ENCODE data around the gene FOXQ1. TPM values are rescaled to one million over a fixed set of nuclear protein-coding genes. Genes with fewer than 3 reads are reported as not detected.
A peak's percentile ranks its signal among the peaks of the same experiment; 100 is the strongest.

Gene FOXQ1
- total and polyA plus RNA-seq, 2 of the 13 experiments (the other 11 are each of a cell fraction or from before 2014, with no cell fraction given): 35.2 to 39.8 TPM

GRCh38 chr6:1312473-1313367 lies 822 bp downstream of the FOXQ1 start (continued):
- TF ChIP-seq NR2C2 (CRISPR knock-in tag; IDR thresholded peaks at IDR 0.05; ENCODE audit: borderline replicate concordance) (no peak), ZZZ3 (CRISPR knock-in tag; IDR thresholded peaks at IDR 0.05; ENCODE audit: borderline replicate concordance) (no peak), JDP2 (CRISPR knock-in tag; IDR thresholded peaks at IDR 0.05; ENCODE audit: borderline replicate concordance) (no peak; the same call in 1 of the 2 replicates), RORA (CRISPR knock-in tag; IDR thresholded peaks at IDR 0.05) (no peak), FOXA1 (IDR thresholded peaks at IDR 0.05) (no peak), FOXA1 (CRISPR knock-in tag; IDR thresholded peaks at IDR 0.05) (0 out of 2 replicates have a peak, but pooled peaks have one; percentile 13), KDM6A (CRISPR knock-in tag; IDR thresholded peaks at IDR 0.05; ENCODE audit: low read depth) (no peak), RAD21 (CRISPR knock-in tag; IDR thresholded peaks at IDR 0.05) (peak; percentile 54), PTBP1 (IDR thresholded peaks at IDR 0.05; ENCODE audit: low read depth, low read length, poor library complexity, severe bottlenecking) (no peak), ZFP90 (CRISPR knock-in tag; IDR thresholded peaks at IDR 0.05; ENCODE audit: borderline replicate concordance) (no peak), ZNF33B (CRISPR knock-in tag; IDR thresholded peaks at IDR 0.05) (no peak; the same call in 1 of the 2 replicates), TAF15 (IDR thresholded peaks at IDR 0.05; ENCODE audit: low read depth, low read length, poor library complexity, severe bottlenecking) (peak; percentile 20), RAD51 (IDR thresholded peaks at IDR 0.05; ENCODE audit: borderline replicate concordance) (no peak), ZNF552 (CRISPR knock-in tag; IDR thresholded peaks at IDR 0.05; ENCODE audit: borderline replicate concordance) (no peak), BATF2 (CRISPR knock-in tag; IDR thresholded peaks at IDR 0.05) (peak; percentile 8; the same call in 1 of the 2 replicates), RNF219 (CRISPR knock-in tag; IDR thresholded peaks at IDR 0.05) (no peak), ZNF768 (CRISPR knock-in tag; IDR thresholded peaks at IDR 0.05) (peak; percentile 55; the same call in 1 of the 2 replicates), CTCF (CRISPR knock-in tag; IDR thresholded peaks at IDR 0.05) (peak; percentile 58), ZNF781 (CRISPR knock-in tag; IDR thresholded peaks at IDR 0.05; ENCODE audit: borderline replicate concordance, not compliant biosample characterization) (peak; percentile 9), SMAD9 (CRISPR knock-in tag; IDR thresholded peaks at IDR 0.05) (peak; percentile 8; the same call in 1 of the 2 replicates), ZNF160 (CRISPR knock-in tag; IDR thresholded peaks at IDR 0.05) (peak; percentile 17; the same call in 1 of the 2 replicates), MYPOP (CRISPR knock-in tag; IDR thresholded peaks at IDR 0.05) (peak; percentile 5; the same call in 1 of the 2 replicates), KLF16 (CRISPR knock-in tag; IDR thresholded peaks at IDR 0.05) (0 out of 4 replicates have a peak, but pooled peaks of 1 of the 2 experiments have one; percentile 2), BRD4 (CRISPR knock-in tag; IDR thresholded peaks at IDR 0.05) (0 out of 2 replicates have a peak, but pooled peaks have one; percentile 13)
